ENCODE results near the gene RABGAP1L.

DNA sequence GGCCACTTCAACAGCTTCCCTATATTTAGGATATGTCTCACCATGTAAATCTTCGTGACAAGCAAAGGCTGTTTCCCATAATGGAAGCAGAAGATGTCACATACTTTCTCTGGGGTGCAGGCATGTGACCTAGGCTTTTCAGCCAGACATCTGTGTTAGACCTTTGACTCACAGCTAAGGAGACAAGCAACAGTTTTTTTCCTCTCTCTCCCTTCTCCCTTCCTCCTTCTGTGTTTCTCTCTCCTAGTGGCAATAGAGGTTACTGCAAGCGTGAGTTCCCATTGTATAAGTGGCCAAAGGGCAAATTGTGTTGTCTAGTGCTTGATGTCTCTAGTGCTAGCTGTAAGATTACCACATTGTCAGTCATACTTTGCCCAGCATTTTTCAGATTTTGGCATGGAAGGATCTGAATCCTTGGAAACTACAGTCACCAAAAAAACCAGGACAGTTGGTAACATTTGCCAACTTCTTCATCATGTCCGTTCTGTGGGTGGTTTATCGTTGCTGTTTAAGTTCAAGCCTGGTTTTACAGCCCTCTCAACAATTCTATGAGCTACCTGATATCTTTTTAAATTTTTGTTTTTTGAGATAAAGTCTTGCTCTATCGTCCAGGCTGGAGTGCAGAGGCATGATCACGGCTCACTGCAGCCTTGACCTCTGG is 44.4 kb upstream of the RABGAP1L start:
- TF ChIP-seq, protein P1, sequence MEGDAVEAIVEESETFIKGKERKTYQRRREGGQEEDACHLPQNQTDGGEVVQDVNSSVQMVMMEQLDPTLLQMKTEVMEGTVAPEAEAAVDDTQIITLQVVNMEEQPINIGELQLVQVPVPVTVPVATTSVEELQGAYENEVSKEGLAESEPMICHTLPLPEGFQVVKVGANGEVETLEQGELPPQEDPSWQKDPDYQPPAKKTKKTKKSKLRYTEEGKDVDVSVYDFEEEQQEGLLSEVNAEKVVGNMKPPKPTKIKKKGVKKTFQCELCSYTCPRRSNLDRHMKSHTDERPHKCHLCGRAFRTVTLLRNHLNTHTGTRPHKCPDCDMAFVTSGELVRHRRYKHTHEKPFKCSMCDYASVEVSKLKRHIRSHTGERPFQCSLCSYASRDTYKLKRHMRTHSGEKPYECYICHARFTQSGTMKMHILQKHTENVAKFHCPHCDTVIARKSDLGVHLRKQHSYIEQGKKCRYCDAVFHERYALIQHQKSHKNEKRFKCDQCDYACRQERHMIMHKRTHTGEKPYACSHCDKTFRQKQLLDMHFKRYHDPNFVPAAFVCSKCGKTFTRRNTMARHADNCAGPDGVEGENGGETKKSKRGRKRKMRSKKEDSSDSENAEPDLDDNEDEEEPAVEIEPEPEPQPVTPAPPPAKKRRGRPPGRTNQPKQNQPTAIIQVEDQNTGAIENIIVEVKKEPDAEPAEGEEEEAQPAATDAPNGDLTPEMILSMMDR (conservative IDR thresholded peaks at IDR 0.05; ENCODE audit: low read depth, low read length): peak; percentile 47
- TF ChIP-seq, protein P2, sequence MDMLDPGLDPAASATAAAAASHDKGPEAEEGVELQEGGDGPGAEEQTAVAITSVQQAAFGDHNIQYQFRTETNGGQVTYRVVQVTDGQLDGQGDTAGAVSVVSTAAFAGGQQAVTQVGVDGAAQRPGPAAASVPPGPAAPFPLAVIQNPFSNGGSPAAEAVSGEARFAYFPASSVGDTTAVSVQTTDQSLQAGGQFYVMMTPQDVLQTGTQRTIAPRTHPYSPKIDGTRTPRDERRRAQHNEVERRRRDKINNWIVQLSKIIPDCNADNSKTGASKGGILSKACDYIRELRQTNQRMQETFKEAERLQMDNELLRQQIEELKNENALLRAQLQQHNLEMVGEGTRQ (IDR thresholded peaks at IDR 0.05; ENCODE audit: low read depth, low read length): no peak
- TF ChIP-seq CHD1 (IDR thresholded peaks at IDR 0.05; ENCODE audit: low read depth, low read length) (no peak), POLR2A (IDR thresholded peaks at IDR 0.05; ENCODE audit: low read depth, low read length) (no peak), NFE2L2 (IDR thresholded peaks at IDR 0.05; ENCODE audit: low read depth, low read length) (no peak), MAZ (IDR thresholded peaks at IDR 0.05; ENCODE audit: borderline replicate concordance, low read depth, low read length) (no peak), RCOR1 (IDR thresholded peaks at IDR 0.05; ENCODE audit: insufficient replicate concordance, low read length) (no peak), MXI1 (IDR thresholded peaks at IDR 0.05; ENCODE audit: borderline replicate concordance, low read depth, low read length) (no peak)
